Inflammatory macrophage treated with lipopolysaccharide for 1 hour (primary cell): ENCODE data around the gene NPM3.

ENCODE experiments used
- DNase-seq, 2 donors: peaks; one replicate each; pipeline ENCODE4 v3.0.0-alpha.2; 2020 to 2022

NPM3 gene

DNA sequence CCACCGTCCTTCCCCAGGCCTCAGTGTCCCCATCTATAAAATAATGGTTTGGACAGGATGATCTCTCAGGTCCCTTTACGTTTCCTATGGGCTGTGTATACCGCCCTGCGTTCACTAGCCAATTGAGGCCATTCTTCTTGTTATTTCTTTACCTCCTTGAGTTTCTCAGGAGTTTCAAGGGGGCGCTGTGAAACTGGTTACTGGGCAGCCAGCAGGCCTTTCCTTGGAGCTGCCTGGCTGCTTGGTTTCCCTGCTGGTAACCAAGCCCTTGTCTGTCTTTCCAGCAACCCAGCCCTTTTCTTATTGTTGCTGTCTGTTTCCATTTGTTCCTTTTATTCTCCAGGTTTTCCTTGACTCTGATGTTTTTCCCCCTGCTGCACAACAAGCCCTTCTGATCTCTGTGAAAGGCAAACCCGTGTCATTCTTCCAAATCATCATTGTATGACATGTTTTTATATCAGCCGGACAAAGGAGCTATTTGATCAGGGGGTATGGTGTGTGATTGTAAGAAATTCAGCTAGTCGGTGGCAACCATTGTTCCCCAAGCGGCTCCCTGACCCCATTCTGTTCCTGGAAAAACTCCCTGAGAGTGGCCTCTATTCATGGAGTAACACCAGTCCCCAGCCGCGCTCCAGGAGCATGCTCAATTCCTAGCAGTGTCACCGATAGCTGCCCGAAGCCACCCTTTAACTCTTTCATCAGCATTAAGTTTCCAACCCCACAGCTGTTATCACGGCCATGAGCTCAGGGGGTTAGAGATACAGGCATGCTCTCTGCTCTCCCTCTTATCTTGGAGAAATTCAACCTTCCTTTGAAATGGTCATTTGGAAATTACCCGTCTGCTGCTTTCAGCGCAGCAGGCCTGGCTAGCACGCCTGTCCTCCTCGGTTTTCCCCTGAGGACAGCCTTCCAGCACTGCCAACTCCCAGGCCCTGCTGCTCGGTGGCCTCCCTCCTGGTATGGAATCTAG is 33.9 kb downstream of the NPM3 start:
- DNase-seq: no peak

DNA sequence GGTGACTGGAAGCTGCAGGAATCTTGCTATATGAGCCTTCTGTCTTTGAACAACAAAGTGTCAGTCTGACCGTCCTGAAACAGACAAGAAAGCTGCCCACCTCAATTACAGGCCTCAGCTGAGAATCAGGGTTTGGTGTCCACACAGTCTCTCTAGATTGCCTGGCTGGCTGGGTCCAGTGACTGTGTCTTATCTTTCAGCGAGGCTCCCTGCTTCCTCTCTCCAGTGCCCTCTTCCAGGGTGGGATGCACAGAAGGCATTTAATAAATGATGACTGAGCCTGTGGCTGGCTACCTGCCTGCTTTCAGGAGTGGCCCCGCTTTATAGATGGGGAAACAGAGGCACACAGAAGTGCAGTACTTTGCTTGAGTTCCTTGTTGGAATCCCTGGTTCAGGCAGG is 34.8 kb downstream of the NPM3 start:
- no peak for DNase-seq

- DNase-seq: peak in 1 of 2 donors; percentile 3
Observed at GRCh38 chr10:101745074-101745696, 38.1 kb downstream of the NPM3 start.

- no peak for DNase-seq
Observed at GRCh38 chr10:101744267-101744666, 39.0 kb downstream of the NPM3 start.

GRCh38 chr10:101741938-101742337 is 41.3 kb downstream of the NPM3 start:
- DNase-seq: no peak

DNA sequence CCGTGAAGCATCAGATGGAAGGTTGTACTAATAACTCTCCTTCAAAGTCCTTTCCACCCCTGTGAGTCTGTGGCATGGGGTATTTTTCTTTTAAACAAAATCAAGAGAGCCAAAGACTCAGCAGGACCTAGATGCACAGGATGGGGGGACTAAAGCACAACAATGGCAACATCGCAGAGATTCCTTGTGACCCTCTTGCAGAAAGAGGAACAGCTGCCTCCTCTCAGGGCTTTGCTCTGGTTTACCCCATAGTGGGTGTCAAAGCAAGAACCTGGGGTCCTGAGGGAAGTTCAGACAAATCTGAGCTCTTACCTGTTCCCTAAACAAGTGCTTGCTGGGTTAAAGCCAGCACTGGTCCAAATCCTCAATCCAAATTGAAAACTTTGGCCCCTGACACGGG is 46.6 kb downstream of the NPM3 start:
- no peak for DNase-seq

GRCh38 chr10:101732096-101732495 is 51.1 kb downstream of the NPM3 start:
- no peak for DNase-seq
